ENCODE data around the gene TAS2R4.
A peak's percentile ranks its signal among the peaks of the same experiment; 100 is the strongest.
"Not testable (repeated sequence)": the region's sequence is repeated elsewhere in the genome, so short reads cannot be mapped to it uniquely, and the experiment has no call there.

TAS2R4 gene, protein sequence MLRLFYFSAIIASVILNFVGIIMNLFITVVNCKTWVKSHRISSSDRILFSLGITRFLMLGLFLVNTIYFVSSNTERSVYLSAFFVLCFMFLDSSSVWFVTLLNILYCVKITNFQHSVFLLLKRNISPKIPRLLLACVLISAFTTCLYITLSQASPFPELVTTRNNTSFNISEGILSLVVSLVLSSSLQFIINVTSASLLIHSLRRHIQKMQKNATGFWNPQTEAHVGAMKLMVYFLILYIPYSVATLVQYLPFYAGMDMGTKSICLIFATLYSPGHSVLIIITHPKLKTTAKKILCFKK

DNA sequence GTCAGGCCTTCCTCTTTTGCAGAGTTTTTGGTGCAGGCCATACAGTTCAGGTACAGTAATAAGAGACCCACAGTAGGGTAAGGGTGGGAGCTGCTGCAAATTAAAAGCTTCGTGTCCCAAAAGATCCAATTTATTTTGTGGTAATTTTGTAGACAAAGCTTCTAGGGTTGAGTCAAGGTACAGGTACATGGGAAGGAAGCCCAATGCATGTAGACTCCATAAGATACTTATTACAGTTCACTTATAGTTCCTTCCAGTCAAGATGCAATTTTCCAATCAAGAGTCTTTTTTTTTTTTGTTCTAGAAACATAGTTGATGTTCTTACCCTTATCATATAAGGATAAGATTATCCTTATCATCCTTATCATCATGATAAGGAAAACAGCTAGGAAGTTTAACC, at the start of gene TAS2R4:
TAS2R4 (plus strand) TSS at position 301 of the 400 bp plus-strand sequence. CDS start 1,815 bp downstream, outside the sequence.
- no peak for DNase-seq

DNA sequence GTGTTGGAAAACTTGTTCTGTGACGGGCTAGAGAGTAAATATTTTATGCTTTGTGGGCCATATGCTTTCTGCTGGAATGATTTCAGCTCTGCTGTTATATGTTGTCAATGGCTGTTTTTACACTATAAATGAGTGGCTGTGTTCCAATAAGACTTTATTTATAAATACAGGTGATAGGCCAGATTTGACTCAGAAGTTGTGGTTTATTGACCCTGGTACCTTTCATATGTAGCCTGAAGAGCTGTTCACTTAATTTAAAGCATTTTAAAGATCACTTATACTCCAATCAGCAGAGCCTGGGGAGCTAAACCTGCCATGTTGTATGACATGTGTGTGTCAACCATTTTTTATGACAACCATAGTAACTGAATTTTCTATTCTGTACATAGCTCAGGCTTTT, 47.5 kb upstream of the TAS2R4 start:
- DNase-seq: no peak

DNA sequence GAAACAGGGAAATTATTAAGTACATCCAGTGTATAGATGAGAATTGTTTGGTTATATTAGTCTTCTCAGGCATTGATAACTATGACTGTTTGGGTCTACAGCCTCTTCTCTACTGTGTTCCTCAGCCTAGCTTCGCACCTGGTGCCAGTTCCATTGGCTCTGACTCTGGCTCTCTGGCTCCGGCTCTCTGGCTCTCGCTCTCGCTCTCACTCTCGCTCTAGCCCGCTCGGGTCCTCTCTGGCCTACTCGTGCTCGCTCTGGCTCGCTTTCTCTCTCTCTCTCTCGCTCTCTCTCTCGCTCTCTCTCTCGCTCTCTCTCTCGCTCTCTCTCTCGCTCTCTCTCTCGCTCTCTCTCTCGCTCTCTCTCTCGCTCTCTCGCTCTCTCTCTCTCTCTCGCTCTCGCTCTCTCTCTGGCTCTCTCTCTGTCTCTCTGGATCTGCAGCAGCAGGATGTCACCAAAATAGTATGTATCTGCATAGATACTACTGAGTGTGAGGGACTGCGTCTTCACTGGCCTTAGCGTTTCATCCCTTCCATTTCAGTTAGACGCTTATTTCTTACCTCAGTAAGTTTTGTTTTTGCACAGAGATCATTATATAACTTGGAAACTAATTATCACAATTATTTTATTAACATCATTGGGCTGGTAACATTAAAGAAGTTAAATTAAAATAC, 44.9 kb upstream of the TAS2R4 start:
- DNase-seq: no peak

DNA sequence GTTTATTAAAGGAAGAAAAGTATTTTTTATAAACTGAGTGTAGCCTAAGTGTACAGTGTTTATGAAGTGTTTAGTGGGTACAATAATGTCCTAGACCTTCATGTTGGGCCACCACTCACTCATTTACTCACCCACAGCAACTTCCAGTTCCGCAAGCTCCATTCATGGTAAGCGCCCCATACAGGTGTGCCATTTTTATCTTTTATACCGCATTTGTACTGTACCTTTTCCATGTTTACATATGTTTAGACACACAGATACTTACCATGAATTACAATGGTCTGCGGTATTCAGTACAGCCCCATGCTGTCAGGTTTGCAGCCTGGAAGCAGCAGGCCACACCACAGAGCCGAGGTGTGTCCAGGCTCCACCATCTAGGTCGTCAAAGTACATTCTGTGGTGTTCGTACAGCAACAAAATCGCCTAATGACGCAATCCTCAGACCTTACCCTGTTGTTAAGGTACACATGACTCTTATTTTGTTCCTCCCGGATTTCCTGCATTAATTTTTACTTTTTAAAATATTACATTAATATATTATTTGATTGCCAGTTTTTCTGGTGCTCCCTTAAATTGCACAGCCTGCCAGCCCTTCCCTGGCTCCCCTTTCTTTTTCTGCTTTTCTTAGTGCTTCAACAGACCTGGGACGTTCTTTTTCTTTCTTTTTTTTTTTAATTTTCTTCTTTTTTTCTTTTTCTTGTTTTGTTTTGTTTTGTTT, 39.2 kb upstream of the TAS2R4 start:
- peak in 1 of 2 experiments; percentile 10 for DNase-seq

DNA sequence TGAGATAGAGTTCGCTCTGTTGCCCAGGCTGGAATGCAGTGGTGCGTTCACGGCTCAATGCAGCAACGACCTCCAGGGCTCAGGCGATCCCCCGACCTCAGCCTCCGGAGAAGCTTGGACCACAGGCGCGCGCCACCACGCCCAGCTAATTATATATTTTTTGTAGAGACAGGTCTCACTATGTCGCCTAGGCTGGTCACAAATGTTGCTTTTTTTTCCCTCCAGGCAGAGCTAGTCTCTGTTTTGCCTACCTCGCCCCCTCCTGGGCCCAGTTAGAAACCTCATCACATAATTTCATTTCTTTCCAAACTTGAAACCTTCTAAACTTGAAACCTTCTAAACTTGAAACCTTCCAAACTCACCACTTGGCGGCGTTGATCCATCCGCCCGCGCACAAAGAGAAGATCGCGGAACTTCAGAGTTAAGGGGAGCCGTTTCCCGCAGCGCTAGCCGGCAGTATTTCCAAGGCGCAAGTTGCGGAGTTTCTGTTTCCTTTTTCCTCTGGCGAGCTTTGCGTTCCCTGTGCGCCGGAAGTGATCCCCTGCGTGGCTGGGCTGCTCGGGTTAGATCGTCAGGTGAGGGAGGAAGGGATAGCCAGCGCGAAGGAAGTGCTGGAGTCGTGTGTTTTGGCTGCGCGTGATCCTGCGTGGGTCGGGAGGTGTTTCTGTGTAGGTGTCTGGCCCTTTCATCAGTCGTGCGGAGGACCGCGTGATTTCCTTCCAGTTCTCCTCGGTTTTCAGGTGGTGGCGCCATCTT, 38.5 kb upstream of the TAS2R4 start, which contains the start of gene SSBP1:
SSBP1 (plus strand) TSS at position 523 of the 756 bp plus-strand sequence. CDS start 809 bp downstream, outside the sequence.
- DNase-seq: peak; percentile 94 to 97

DNA sequence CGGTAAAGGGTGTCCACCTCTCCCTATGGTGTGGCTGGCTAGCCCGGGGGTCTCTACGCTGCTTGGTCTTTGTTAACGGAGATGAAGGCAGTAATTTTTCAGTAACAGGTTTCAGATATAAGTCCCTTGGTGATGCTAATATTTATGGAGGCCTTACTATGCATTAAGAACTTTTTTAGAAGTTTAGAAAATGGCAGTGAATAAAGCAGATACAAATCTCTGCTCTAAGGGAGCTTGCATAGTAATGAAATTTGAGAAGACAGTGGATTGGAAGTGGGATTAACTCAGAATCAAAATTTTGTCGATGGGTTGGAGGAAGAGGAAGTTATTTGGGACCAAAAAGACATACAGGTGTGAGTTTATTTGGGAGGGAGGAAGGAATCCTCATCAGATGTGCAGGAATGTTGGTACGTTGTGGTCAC, 37.9 kb upstream of the TAS2R4 start:
- DNase-seq: no peak

DNA sequence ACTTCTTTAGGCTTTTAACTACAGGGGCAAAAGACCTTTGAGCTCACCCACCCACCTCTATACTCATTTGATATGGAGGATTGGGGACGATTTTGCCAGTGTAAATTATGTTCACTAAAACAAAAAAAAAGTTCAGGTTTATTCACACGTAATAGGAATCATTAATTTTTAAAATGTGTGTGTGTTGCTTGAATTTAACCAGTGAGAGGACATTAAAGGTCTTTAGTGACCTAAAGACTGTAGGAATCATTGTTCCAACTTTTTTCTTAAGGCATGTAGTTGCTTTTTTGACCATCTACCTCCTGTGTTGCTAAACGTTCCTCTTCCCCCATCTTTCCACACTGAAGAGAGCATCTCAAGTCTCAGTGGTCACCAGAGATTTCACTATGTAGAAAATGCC, 37.2 kb upstream of the TAS2R4 start:
- DNase-seq: no peak

DNA sequence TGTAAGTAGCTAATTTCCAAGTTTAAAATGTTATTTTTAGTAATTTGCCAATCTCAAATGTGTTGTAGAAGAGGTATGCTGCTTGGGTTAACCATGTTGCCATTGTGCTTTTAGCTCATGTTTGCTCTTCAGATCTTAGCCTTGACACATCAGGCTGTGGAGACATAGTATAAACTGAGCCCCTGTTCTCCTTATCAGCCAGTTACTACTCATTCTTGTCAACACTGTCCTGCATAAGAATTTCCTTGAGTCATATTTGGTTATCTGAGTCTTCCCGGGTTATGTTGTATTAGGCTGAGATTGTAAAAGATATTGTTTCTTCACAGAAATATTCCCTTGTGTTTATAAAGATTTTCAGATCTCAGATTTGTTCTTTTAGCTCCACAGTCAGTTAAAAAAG, 34.2 kb upstream of the TAS2R4 start:
- no peak for DNase-seq

DNA sequence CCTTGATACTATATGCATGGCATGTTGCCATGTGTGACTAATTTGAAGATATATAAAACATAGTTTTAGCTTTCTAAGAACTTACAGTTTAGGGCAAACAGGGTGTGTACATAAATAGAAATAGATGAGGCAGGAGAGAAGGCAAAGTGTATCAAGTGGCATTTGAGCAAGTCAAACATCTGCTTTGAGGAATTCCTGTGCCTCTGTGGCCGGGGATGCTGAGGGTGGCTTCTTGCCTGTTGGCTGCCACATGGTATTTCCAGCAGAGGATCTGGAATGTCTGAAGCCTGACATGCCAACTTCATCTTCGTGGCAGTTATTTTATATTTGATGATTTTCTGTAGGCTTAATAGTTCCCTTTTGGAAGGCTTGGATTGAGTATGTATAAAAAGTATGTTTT, 32.3 kb upstream of the TAS2R4 start:
- no peak for DNase-seq

DNA sequence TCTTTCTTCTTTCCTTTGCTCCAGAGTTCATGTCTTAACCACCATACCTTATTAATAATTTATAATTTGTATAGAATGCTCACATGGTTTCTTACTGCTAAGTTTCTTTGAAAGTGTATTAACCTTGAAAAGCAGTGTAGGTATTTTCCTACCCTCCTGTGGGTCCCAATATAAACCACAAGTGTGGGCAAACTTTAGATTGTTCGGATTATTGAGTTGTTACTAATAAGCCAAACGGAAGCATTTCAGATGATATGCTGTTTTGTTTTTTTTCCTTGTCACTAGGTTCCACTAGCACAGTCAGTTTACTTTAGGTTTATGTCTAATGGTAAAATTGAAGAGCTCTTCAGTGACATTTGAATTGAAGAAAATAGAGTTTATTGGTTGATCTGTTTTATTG, 28.1 kb upstream of the TAS2R4 start:
- DNase-seq: no peak

DNA sequence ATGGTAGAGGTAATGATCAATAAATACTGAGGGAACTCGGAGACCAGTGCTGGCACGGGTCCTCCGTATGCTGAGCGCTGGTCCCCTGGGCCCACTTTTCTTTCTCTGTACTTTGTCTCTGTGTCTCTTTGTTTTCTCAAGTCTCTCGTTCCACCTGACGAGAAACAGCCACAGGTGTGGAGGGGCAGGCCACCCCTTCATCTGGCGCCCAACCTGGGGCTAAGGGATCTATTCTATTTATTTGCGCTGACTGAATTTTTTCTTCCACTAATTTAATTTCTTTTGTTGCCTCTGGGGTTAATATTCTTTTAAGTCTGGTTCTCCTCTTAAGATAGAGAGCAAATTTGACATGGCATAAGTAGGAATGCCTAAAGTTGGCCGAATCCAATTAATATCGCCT, 24.6 kb upstream of the TAS2R4 start:
- not testable (repeated sequence) for DNase-seq

DNA sequence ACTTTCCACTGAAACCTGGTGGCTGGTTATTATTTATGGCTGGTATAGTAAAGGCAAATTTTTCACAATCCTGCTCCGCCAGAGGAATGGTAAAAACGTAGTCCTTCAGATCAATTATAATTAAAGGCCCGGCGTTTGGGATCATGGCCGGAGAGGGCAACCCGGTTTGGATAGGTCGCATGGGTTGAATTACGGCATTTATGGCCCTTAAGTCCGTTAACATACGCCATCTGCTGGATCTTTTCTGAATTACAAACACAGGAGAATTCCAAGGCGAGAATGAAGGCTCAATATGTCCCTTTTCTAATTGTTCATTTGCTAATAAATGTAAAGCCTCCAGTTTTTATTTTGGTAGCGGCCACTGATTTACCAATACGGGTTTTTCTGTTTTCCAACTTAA, 23.8 kb upstream of the TAS2R4 start:
- DNase-seq: no peak

DNA sequence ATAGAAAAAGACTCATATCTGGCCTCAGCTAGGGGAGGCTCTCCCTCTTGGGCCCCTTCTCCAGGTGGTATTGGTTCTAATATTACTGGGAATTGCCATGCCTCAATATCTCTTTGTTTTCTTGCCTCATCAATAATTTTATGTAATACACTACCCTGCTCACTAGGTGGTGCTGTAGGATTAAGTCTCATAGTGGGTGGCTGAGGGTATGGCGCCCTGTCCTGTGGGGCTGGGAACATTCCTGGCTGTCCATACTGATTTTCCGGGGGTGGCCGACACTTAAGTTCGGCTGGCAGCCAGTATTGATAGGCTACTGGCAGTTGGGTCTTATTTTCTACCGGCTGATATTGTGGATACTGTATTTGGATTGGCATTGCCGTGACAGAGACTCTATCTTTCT, 21.5 kb upstream of the TAS2R4 start:
- DNase-seq: peak; percentile 11 to 46

DNA sequence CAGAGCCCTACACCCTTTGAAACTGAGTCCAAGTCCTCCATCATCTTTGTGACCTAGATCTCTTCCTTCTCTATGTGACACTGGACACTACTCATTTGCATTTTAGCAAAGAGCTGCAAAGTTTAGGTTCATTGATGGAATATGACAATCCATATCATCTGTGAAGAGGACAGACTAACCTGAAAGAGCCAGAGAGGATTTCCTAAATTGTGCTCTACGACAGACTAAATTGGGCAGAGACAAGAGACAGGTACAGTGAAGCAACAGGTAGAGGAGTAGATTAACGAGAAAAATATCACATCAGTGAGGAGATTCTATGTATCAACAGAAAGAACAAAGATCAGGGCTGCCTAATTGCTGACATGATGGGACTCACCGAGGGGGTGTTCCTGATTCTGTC, 12.7 kb upstream of the TAS2R4 start, which contains the start of gene TAS2R3:
TAS2R3 (plus strand) TSS at position 301 of the 400 bp plus-strand sequence; CDS start at position 363, 62 bp downstream.
- no peak for DNase-seq

DNA sequence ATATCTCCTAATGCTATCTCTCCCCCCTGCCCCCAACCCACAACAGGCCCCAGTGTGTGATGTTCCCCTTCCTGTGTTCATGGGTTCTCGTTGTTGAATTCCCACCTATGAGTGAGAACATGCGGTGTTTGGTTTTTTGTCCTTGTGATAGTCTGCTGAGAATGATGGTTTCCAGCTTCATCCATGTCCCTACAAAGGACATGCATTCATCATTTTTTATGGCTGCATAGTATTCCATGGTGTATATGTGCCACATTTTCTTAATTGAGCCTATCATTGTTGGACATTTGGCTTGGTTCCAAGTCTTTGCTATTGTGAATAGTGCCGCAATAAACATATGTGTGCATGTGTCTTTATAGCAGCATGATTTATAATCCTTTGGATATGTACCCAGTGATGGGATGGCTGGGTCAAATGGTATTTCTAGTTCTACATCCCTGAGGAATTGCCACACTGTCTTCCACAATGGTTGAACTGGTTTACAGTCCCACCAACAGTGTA, 6.3 kb upstream of the TAS2R4 start:
- DNase-seq: not testable (repeated sequence)

DNA sequence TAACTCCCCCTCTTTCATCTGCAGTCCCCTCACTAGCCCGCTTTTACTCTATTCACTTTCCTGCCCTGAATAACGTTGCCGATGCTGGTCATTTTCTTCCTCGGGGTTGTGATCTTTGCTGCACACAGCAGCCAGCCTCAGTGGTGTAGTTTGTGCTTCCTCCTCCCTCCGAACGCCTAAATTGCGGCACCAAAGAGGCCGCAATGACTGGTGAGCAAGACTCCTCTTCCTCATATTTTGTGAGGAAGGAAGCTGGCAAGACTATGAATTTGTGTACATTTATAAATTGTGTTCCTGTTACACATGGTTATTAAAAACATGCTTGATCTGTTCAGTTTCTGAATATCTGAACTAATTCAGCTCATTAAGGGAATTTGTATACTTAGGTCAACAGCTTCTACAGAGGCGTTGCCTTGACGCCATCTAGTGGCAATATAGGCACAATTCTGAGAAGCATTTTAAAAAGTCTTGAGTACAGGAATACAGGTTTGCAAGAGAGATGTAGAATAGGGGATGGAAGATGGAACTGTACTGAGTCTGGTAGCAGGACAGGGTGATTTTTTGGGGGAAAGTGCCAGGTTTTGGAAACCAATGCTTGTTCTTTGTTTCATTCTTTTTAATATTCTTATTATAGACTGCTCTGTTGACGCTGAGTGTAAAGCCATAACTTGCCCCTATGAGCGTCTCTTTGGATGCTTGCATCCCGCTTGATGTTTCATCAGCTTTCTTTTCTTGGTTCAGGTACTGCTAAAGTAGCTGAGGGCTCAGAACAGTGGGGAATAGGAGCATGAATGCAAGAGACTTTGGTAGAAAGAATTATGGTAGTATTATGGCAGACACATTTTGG, 9.5 kb downstream of the TAS2R4 start:
- DNase-seq: peak; percentile 29 to 42

DNA sequence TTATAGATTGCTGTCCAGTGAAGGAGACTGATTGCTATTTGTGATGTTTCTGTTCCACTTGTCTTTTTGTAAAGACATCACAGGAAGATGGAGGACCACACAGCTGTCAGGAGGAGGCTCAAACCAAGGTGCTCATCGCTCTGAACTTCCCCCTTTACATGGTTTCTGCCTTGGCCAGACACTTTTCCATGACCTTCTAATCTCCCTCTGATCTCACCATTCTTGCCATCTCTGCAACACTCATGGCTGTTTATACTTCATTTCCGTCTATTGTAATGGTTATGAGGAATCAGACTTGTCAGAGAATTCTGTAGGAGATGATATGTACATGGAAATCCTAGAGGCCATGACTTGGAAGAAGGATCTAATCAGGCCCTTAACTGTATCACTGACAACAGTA, 11.8 kb downstream of the TAS2R4 start:
- DNase-seq: no peak

DNA sequence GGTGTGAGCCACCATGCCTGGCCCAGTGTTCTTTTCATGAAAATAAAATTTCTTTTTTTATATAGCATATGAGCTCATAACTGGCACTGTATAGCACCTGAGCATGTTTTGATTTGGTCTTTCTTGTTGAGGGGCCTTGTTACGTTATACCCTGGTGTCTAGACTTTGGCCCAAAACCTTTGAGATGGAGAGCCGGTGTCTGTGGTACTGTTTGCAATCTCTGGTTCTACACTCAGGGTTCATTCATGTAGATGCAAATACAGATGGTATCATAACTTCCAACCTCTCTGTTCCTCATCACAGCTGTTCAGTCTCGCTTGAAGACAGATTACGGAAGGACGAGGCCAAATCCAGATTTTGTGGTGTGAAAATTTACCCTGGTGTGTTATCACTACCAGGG, 13.4 kb downstream of the TAS2R4 start, which contains the start of gene TAS2R5:
TAS2R5 (plus strand) TSS at position 301 of the 400 bp plus-strand sequence. CDS start 145 bp downstream, outside the sequence.
- no peak for DNase-seq

DNA sequence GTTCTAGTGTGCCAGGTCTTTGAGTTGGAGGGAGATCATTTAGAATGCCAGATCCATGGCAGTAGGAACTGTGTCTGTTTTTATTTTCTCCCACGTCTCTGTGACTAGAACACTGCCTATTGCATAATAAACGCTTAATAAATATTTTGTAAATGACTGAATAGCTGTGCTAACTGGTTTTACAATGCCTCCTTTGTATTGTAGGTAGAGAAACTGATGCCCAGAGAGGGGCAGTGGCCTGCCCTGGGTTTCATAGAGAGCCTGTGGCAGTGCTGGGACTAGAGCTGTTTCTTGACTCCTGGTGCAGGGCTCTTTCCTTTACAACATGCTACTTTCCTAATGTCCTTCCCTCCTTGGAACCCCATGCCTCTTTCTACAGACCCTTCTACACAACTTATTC, 16.1 kb downstream of the TAS2R4 start:
- DNase-seq: no peak

DNA sequence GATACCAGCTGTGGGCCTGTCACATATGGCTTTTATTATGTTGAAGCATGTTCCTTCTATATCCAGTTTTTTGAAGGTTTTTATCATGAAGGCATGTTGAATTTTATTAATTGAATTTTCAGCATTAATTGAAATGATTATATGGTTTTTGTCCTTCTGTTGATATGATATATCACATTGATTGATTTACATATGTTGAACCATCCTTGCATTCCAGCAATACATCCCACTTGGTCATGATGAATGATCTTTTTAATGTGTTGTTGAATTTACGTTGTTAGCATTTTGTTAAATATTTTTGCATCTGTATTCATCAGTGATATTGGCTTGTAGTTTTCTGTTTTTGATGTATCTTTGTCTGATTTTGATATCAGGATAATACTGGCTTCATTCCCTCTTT, 43.6 kb downstream of the TAS2R4 start:
- DNase-seq: no peak

DNA sequence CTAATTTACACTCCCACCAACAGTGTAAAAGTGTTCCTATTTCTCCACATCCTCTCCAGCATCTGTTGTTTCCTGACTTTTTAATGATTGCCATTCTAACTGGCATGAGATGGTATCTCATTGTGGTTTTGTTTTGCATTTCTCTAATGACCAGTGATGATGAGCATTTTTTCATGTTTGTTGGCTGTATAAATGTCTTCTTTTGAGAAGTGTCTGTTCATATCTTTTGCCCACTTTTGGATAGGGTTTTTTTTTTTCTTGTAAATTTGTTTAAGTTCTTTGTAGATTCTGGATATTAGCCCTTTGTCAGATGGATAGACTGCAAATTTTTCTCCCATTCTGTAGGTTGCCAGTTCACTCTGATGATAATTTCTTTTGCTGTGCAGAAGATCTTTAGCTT, 46.0 kb downstream of the TAS2R4 start:
- DNase-seq: not testable (repeated sequence)
